AG10803 (cell line): ENCODE measurements around the gene GABRG3.

ENCODE experiments used
- DNase-seq: peaks from one replicate; pipeline ENCODE4 v3.0.0; 2010; ENCODE audit warnings: low read depth
- H3K4me3 ChIP-seq: 2 replicates; pipeline ENCODE4 v1.5.1; 2011; ENCODE audit warnings: mild to moderate bottlenecking, low read length, control low read depth
- CTCF ChIP-seq: conservative IDR thresholded peaks from 2 replicates; pipeline ENCODE4 v1.5.1; 2011; ENCODE audit warnings: mild to moderate bottlenecking, low read length, control low read depth, inconsistent platforms

The GABRG3 gene

GRCh38 chr15:27235161-27235560 lies 264.2 kb downstream of the GABRG3 start:
- no peak for TF ChIP-seq CTCF
- H3K4me3 ChIP-seq, result no peak overlapping the region
- no peak for DNase-seq

- H3K4me3 ChIP-seq, result no peak overlapping the region
- peak; percentile 29 for DNase-seq
- no peak for TF ChIP-seq CTCF
Observed at GRCh38 chr15:27235681-27236080, 264.7 kb downstream of the GABRG3 start.

- H3K4me3 ChIP-seq, result no peak overlapping the region
- no peak for TF ChIP-seq CTCF
- DNase-seq, result no peak
Observed at GRCh38 chr15:27237319-27237939, 266.4 kb downstream of the GABRG3 start.

- TF ChIP-seq CTCF, result no peak
- no peak overlapping the region for H3K4me3 ChIP-seq
- DNase-seq, result no peak
Observed at GRCh38 chr15:27238209-27238608, 267.2 kb downstream of the GABRG3 start.

GRCh38 chr15:27238707-27239423 lies 267.9 kb downstream of the GABRG3 start:
- TF ChIP-seq CTCF, result no peak
- H3K4me3 ChIP-seq, result no peak overlapping the region
- DNase-seq, result peak; percentile 40

GRCh38 chr15:27241943-27242342 lies 271.0 kb downstream of the GABRG3 start:
- no peak for TF ChIP-seq CTCF
- peak; percentile 59 for DNase-seq
- no peak overlapping the region for H3K4me3 ChIP-seq

GRCh38 chr15:27244047-27244446 lies 273.1 kb downstream of the GABRG3 start:
- no peak overlapping the region for H3K4me3 ChIP-seq
- no peak for DNase-seq
- TF ChIP-seq CTCF, result no peak
